DMS 273 (cell line): ENCODE data around the gene ZSWIM7.
"Not testable (repeated sequence)": the region's sequence is repeated elsewhere in the genome, so short reads cannot be mapped to it uniquely, and the experiment has no call there.

ENCODE experiments used
- DNase-seq: peaks from one replicate; lab custom pipeline; 2025; ENCODE audit not compliant: unreplicated experiment; lab: John Stamatoyannopoulos, UW

ZSWIM7 gene

DNA sequence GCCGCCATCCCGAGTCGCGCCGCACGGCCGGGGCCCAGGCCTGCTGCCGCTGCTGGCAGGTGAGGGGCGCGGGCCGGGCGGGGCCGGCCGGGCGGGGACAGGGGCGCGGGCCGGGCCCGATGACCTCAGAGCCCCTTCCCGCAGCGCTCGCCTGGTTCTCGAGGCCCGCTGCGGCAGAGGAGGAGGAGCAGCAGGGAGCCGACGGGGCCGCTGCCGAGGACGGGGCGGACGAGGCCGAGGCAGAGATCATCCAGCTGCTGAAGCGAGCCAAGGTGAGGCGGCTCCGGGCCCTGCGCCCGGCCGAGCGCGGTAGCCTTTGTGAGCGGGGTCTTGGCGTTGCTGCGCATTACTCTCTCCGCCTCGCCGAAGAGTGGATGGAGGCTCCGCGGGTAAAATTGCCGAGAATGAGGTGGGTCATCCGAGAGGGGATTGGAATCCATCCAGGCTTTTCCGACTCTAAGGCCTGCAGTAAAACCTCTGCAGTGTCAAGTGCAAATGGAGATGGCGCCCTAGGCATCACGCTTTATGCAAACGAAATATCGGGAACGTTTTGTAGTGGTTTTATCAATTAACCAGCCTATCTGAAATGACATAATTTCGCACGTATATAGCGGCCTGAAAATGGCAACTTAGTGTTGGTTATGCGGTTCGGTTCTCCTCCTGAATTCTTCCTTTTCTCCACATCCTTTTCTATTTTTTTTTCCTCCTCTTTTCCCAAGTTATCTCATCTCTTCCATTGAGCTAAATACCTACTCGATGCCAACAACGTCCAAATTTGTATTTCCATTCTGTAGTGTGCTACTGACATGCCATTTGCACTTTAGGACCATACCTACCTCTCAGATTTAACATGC is 697 bp upstream of the ZSWIM7 start:
- DNase-seq: peak; percentile 70

DNA sequence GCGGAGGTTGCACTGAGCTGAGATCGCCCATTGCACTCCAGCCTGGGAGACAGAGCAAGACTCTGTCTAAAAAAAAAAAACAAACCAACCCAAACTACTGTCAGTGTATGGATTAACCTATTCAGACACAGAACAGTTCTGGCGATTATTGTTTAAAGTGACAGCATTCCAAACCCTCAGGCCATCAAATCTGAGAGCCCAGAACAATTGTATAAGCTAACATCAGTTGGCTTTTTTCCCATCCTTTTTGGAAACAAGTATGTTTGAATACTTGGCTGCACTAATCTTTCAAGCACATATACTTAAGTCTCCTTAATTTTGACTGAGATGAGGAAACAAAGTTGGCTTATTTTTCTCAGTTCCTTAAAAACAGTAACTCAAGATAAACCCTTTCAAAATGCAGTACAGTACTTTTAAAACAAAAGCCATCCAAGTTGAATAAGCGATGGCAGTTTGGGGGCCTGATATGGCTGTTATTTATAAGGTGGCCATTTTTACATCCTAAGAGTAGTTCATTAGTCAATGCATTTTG is 1.4 kb downstream of the ZSWIM7 start:
- no peak for DNase-seq

DNA sequence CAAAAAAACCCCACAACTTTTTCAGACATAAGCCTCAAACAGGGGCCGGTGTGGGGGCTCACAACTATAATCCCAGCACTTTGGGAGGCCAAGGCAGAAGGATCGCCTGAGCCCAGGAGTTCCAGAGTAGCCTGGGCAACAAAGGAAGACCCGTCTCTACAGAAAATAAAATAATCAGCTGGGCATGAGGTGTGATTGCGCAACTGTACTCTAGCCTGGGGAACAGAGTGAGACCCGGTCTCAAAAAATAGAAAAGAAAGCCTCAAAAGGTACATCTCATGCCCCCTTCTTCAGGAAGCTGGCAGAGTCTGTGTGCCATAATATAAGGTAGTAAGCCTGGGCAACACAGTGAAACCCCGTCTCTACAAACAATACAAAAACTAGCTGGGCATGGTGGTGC is 3.2 kb downstream of the ZSWIM7 start:
- no peak for DNase-seq

DNA sequence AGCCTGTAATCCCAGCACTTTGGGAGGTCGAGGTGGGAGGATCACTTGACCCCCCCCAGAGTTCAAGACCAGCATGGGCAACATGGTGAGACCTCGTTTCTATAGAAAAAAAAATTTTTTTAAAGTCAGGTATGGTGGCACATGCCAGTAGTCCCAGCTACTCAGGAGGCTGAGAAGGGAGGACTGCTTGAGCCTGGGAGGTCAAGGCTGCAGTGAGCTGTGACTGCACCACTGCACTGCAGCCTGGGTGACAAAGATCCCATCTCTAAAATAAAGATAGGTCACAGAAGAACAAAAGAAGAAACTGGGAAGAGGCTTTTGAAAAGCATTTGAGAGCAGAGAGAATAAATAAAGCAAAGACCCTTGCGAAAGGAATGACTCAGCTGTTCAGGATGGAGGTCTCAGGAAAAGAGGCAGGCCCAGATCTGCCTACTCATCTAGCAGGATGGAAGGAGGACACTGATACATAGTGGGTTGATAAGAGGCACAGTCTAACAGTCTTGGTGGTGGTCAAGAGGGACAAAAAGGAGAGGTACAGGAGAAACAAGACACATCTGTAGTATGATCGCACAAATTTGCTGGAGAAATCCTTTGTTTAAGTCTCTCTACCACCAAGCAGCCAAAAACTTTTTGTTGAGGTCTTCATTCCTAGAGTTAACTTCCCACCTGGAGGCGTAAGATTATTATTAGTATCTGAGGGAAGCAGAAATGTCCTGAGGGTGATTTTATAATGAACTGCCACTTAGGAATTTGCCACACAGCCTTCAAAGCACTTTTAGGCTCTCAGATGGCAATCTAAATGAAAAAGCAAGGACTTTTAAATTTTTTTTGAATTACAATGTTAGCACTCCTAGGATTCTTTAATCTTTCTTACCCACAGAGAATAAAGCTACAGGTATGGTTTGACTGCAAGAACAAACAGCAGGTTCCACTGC is 17.6 kb downstream of the ZSWIM7 start:
- no peak for DNase-seq

DNA sequence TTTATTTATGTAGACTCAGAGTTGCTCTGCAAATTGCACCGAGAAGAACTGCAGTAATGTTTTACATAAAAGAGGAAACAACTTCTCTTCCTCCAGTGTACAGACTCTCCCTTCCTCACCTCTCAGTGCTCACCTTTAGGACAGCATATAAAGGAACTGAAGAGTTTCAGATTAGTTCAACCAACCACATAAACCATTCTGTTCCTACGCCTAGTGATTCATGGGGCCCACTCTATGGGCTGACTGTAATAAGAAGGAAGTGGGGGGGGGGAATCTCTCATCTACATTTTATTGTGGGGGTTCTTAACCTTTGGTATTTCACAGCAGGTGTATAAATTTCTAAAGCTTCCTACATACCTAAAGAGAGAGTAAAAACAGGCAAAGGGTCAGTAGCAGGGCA is 18.3 kb downstream of the ZSWIM7 start:
- DNase-seq: no peak

DNA sequence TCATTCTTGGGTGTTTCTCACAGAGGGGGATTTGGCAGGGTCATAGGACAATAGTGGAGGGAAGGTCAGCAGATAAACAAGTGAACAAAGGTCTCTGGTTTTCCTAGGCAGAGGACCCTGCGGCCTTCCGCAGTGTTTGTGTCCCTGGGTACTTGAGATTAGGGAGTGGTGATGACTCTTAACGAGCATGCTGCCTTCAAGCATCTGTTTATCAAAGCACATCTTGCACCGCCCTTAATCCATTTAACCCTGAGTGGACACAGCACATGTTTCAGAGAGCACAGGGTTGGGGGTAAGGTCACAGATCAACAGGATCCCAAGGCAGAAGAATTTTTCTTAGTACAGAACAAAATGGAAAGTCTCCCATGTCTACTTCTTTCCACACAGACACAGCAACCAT is 20.5 kb downstream of the ZSWIM7 start:
- not testable (repeated sequence) for DNase-seq

DNA sequence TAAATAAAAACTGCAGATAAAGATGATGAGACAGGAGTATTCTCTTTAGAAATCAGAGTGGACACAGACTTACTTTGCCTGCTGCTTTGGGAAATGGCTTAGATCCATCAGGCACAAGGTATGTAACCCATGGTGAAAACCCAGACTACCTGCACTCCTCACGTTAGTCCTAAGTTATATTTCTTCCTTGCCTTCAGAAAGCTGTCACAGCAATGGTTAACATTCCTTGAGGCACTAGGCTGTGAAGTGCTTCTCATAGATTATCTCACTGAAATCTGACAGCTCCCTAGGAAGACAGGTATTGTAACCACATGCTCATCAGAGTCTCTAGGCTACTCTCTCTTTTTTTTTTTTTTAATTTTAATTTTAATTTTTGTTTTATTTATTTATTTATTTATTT is 20.9 kb downstream of the ZSWIM7 start:
- DNase-seq: no peak

DNA sequence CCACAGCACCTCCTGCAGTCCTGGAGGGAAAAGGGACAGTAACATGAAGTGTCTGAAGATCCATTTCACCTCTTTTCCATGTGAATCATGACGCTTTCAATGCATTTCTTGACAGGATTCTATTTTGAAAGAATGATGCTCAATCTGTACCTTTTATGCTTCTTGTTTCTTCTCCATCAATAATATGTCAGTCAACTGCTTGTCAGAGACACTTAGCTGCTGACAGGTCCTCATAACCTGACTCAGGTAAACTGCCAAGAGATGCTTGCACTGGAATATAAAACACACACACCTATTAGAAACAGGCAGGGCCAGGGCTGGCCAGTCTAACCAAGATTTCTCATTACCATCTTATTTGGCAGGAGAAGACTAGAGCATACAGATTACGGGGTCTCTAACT is 21.6 kb downstream of the ZSWIM7 start:
- DNase-seq: no peak

DNA sequence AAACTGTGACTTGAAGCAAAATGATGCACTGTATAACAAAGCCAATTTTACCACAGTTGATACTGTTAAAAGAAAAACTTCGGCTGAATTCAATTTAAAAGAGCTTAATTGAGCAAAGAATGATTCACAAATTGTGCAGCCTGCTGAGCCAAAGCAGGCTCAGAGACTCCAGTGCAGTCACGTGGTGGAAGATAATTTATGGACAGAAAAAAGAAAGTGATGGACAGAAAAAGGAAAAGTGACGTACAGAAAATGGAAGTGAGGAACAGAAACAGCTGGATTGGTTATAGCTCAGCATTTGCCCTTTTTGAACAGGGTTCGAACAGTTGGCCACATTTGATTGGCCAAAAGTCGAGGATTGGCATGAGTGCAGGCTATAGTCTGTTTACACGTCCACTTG is 25.7 kb downstream of the ZSWIM7 start:
- DNase-seq: no peak

DNA sequence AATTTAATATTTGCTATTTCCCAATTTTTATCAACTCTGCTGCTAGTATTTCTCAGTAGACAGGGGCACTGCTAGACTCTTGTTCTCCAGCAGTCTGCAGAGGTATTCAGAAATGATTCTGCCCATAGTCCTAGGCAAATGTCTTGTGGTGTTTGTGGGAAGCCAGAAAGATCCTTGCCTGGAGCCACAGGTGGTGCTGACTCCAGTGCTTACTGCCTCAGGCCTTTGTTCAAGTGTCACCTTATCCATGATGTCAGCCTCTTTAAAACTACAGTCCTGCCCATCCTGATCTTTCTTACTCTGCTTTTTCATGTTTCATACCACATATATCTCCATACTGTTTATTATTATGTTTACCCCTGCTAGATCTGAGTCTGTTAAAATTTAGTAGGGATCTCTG is 26.5 kb downstream of the ZSWIM7 start:
- no peak for DNase-seq

DNA sequence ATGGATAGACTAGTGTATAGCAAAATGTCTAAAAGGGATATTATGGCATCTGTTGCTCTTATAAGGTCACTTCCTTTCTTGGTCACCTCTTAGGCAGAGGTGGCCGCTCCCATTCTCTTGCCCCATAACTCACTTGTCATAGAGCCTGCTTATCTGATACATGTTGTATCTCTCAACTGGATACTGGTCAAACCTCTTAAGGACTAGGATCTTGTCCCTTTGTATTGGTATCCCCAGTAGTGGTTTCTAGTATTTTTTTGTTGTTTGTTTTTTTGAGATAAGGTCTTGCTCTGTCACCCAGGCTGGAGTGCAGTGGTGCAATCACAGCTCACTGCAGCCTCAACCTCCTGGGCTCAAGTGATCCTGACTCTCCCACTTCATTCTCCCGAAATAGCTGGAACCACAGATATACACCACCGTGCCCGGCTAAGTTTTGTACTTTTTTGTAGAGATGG is 27.0 kb downstream of the ZSWIM7 start:
- DNase-seq: no peak

DNA sequence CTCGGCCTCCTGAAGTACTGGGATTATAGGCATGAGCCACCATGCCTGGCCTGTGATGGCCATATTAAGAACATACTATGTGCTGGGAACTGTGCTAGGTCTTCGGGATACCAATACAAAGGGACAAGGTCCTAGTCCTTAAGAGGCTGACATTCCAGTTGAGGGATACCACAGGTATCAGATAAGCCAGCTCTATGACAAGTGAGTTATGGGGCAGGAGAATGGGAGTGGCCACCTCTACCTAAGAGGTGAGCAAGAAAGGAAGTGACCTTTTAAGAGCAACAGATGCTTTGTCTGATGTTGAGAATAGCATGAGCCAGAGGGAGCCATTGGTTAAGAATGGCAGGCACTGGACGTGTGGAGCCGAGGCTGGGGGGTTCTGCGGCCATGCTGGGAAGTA is 27.6 kb downstream of the ZSWIM7 start:
- DNase-seq: no peak

DNA sequence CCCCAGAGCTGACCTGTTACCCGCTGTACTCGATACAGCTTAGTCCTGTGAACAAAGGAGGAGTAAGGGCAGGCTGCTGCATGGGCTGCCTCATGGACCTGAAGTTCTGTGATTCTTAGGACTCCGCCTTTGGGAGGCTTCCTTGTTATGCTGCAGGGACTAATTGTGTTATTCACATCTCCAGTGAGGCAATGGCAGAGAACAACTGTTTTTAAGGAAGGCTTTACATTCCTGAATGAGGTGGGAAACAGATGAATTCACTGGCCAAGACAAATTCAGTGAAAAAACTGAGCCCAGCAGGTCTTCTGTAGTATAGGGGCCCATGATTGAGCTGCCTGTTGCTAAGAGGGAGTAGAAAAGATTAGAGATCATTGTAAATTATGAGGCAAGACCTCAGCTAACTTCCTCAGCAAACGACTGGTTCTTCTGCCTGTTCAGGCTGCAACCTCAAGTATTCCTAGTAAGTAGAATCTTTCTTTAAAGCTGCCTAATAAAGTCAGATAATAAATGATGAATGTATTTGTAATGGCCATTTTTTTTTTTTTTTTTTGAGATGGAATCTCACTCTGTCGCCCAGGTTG is 28.3 kb downstream of the ZSWIM7 start:
- no peak for DNase-seq

DNA sequence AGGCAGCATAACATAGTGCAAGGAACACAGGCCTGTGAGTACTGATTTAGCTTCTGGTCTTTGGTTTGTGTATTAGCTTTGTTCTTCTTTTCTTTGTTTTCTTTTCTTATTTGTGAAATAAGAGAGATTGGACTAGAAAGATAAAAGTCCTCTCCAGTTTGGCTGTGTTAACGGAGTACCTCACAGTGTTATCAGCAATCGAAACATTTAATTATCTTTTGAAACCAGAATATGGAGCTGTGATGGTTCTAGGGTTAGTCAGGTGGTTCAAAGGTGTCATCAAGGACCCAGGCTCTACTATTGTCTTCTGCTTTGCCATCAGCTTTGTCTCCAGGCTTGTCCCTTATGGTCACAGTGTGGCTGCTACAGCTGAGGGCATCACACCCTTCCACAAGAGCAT is 29.0 kb downstream of the ZSWIM7 start:
- DNase-seq: no peak

DNA sequence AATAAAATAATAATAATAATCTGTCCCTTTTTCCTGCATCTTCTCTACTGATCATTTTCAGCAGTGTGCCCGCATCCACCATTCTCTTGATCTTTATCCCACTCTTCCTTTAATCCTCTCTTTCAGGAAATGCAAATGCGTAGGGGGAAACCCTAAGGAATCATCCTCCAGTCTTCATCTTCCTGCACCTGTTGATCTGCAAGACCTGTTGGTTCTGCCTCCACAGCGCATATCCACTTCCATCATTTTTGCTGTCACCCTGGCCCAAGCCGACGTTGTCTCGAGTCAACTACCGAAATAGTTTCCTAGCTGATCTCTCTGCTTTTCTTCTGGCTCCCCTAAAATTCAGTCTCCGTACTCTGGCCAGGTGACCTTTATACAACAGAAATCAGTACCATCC is 30.0 kb downstream of the ZSWIM7 start:
- DNase-seq: no peak

DNA sequence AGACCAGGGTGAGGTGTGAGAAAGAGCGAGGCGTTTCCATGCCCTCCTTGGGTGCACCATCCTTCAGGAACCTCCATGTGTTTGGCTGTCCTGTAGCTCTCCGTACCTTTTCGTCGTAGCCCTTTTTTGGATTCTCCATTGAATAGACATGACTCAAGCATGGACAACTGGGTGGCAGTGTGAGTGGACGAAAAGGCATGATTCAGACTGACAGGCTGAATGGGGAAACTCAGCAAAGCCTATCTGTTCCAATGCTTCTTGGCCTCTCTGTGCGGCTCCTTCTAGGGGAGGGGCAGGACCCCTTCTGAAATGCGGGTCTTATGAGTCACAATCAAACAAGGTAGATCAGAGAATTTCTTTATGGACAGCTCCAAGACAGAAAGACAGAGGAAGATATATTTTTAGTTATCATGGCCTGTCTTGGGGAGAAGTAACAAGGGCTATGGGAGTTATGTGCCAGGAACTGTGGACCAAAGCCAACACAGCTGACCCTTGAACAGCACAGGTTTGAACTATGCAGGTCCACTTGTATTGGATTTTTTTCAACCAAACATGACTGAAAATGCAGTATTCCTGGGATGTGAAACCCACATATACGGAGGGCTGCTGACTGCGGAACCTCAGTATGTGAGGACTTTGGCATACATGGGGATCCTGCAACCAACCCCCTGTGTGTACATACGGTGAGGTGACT is 31.7 kb downstream of the ZSWIM7 start:
- DNase-seq: no peak

DNA sequence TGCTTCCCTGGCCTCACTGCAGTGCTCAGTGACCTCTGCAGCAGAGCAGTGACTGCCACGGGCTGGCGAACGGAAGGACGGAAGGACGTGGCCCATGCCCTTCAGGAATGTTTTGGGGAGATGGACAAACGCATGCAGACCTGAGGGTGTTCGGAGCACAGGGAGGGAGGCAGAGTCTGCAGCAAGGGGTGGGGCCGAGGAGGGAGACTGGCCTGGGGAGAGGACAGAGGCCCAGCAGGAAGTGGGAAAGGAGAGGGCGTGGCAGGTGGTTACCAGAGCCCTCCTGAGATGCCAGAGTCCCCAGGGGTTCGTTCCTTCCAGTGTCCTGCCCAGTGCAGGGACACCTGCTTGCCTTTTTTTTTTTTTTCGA is 32.6 kb downstream of the ZSWIM7 start:
- DNase-seq: no peak

DNA sequence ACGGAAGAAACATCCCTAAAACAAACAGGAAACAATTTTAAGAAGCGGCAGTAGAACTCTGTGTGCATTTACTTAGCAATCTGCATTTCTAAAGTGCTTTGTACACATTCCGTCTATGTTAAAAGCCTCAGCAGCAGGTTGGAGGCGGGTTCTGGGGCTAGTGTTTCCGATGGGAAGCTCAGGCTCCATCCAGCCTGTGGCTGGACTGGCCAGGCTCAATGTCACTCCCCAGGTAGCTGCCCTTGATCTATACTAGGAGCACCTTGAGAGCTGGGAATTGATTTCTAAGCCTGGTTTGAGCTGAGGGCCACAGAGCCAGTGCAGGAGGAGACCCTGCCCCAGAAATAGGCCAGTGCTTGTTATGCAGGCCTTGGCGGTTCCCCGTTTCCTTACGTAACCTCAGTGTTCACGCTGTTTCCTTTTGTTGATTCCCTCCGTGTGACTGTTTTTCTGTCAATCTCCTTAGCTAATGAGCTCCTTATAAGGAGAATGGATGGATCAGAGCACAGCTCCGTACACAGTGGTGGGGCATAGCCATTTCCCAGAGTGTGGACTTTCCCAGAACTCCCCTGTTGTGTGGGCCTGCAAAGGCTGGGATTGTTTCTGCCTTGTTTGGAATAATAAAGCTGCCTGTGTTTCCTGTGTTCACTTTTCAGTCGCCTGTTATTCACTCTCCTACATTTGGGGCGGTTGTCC is 33.2 kb downstream of the ZSWIM7 start:
- DNase-seq: no peak

DNA sequence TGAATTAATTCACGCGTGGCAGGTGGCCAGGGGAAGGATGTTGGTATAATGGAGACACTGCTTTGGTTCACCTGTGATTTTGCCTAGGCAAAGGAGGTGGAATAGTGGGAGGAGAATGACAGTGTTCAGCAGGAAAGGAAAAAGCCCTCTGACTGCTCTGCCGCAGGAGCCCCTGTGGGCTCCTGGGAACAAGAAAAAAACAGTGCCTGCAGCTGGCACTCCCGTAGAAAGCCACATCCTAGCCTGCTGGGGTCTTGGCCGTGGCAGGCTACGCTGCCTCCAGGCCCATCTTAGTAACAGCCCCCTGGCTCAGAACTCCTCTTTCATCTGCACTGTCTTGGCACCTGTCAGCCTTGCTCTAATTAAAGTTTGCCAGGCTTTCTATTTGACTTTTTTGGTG is 34.0 kb downstream of the ZSWIM7 start:
- DNase-seq: no peak

DNA sequence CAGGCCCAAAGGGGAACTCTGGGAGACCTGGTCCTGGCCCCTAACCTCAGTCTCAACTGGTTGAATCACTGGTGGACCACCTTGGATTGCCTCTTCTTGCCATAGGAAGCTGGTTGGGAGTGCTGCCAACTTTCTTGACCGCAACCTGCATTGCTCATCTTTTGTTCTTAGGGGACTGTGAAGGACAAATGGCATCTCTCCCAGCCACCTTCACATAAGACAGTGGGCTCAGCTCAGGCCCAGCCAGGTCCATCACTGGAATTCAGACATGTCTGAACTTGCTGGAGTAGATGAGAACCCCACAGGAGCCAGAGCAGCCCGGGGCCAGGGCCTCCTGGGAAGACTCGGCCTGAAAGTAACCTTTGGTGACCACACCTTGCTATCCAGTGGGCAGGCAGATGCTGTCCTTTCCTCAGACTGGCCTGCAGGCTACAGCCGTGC is 35.8 kb downstream of the ZSWIM7 start:
- no peak for DNase-seq
